ENCODE results near the gene ZNF48. TPM values are rescaled to one million over a fixed set of nuclear protein-coding genes. Genes with fewer than 3 reads are reported as not detected.
A peak's percentile ranks its signal among the peaks of the same experiment; 100 is the strongest.

Gene ZNF48
- total RNA-seq, 1 experiment from 2014 or later: 57.3 TPM

DNA sequence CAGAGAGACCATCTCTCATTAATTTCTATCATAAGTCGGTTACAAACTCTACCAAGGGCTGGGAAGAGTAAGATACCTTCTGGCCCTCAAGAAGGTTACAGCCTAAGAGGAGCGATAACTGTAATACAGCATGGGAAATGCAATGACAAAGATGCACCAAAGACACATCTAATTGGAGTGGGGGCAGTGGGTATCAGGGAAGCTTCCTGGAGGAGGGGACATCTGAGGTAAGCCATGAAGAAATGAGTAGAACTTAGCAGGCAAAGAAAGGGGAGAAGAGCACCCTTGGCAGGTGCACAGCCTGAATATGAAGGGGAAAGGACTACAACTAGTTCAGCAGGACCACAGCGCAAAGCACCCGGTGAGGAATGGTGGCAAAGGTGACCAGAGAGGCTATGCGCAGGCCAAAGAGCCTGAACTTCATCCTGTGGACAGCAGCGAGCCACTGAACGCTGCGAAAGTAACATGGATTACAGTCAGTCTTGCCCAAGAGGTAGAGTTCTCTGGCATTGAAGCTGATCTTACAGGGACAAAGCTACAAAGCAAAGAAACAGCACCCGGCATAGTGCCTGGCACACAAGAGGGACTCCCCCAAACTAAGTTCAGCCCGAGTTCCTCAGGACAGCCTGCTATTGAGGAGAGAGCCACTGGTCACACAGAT is 27.7 kb upstream of the ZNF48 start:
- Mint-ChIP-seq H3K27ac (peak overlapping the region in 2 of 3 experiments; percentile 35 to 60; a peak in 1 of 7 replicates), H3K4me3 (peak overlapping the region; percentile 75 to 84; a peak in 4 of 5 replicates), H3K4me1 (peaks cover 32 to 34% of the 10 kb centered on the region in 2 experiments), H3K9me3 (peaks cover 0 to 3% of the 10 kb centered on the region in 2 experiments; a peak in 3 of 5 replicates), H3K27me3 (ENCODE audit: low read depth) (peaks cover under 1% of the 10 kb centered on the region; the same call in 1 of the 2 replicates), H3K36me3 (ENCODE audit: insufficient read depth in 1 of 3, low read depth in 3 of 3) (peaks cover 10 to 25% (median 21%) of the 10 kb centered on the region in 3 experiments; a peak in 6 of 7 replicates)
- peak overlapping the region; percentile 80 for H3K4me2 ChIP-seq (ENCODE audit: insufficient read depth, insufficient read length, low read length)
- peaks cover 10% of the 10 kb centered on the region for H3K23me2 ChIP-seq (ENCODE audit: insufficient read length, low read depth, low read length, poor library complexity, severe bottlenecking)
- no peak overlapping the region for H2BK5ac ChIP-seq (ENCODE audit: insufficient read length, low read length)
- H4K91ac ChIP-seq (ENCODE audit: insufficient read length, low read depth, low read length): no peak overlapping the region
- no peaks in the 10 kb centered on the region for H3K27me3 ChIP-seq (ENCODE audit: insufficient read depth, low read length)
- H3K4ac ChIP-seq (ENCODE audit: low read depth, low read length): no peak overlapping the region
- no peak for DNase-seq
- no peak overlapping the region for H3K14ac ChIP-seq (ENCODE audit: insufficient read depth, low read length)
- H3K79me1 ChIP-seq (ENCODE audit: insufficient read depth, low read depth, low read length, poor library complexity, severe bottlenecking): peaks cover 3% of the 10 kb centered on the region
- H3K18ac ChIP-seq (ENCODE audit: insufficient read length, low read depth, low read length): no peak overlapping the region
- H3K4me1 ChIP-seq (ENCODE audit: insufficient read depth, low read length): peaks cover 6% of the 10 kb centered on the region
- no peak overlapping the region for H2BK20ac ChIP-seq (ENCODE audit: low read depth, low read length, poor library complexity, severe bottlenecking)
- H3K56ac ChIP-seq (ENCODE audit: insufficient read length, low read depth, low read length): no peak overlapping the region
- H3K23ac ChIP-seq (ENCODE audit: insufficient read length, low read depth, low read length): no peak overlapping the region
- no peak overlapping the region for H3K9ac ChIP-seq (ENCODE audit: extremely low read depth, insufficient read length, low read length)
- no peaks in the 10 kb centered on the region for H4K20me1 ChIP-seq (ENCODE audit: control insufficient read depth, insufficient read depth, insufficient read length)
- no peak overlapping the region for H2AFZ ChIP-seq (ENCODE audit: low read length)
- H4K5ac ChIP-seq (ENCODE audit: insufficient read length, low read depth, low read length): no peak overlapping the region
- no peak overlapping the region for H2BK12ac ChIP-seq (ENCODE audit: insufficient read length, low read depth, low read length)
- H3K9me3 ChIP-seq (ENCODE audit: control insufficient read depth, low read depth, low read length): no peaks in the 10 kb centered on the region
- WGBS (ENCODE audit: extremely low coverage, insufficient read length, low lambda C conversion rate): no CpG with 5 or more reads among the region's 10 CpGs
- no peak overlapping the region for H3T11ph ChIP-seq (ENCODE audit: low read length)
- H3K79me2 ChIP-seq (ENCODE audit: insufficient read depth, low read length): no peaks in the 10 kb centered on the region; the same call in none of the 2 replicates
- no peak overlapping the region for H3K27ac ChIP-seq (ENCODE audit: insufficient read length, low read depth, low read length)
- H4K8ac ChIP-seq (replicated peaks; ENCODE audit: insufficient read length, low read depth, low read length): no peak overlapping the region
- TF ChIP-seq, protein P1, sequence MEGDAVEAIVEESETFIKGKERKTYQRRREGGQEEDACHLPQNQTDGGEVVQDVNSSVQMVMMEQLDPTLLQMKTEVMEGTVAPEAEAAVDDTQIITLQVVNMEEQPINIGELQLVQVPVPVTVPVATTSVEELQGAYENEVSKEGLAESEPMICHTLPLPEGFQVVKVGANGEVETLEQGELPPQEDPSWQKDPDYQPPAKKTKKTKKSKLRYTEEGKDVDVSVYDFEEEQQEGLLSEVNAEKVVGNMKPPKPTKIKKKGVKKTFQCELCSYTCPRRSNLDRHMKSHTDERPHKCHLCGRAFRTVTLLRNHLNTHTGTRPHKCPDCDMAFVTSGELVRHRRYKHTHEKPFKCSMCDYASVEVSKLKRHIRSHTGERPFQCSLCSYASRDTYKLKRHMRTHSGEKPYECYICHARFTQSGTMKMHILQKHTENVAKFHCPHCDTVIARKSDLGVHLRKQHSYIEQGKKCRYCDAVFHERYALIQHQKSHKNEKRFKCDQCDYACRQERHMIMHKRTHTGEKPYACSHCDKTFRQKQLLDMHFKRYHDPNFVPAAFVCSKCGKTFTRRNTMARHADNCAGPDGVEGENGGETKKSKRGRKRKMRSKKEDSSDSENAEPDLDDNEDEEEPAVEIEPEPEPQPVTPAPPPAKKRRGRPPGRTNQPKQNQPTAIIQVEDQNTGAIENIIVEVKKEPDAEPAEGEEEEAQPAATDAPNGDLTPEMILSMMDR (conservative IDR thresholded peaks at IDR 0.05): no peak
- H2BK120ac ChIP-seq (ENCODE audit: low read depth, low read length, poor library complexity, severe bottlenecking): no peak overlapping the region
- H2AK5ac ChIP-seq (ENCODE audit: insufficient read length, low read length): no peak overlapping the region
- H2BK15ac ChIP-seq (ENCODE audit: low read depth, low read length): no peak overlapping the region
